Caco-2 (cell line): ENCODE data around the gene LRRC41. TPM values are rescaled to one million over a fixed set of nuclear protein-coding genes. Genes with fewer than 3 reads are reported as not detected.

Source experiments
- BruUV-seq: library from RNA; stranded (reverse); fragments of 400-500 nt; replicated peaks from 2 replicates; lab custom pipeline; 2021; lab: Mats Ljungman, UMichigan
- CTCF ChIA-PET: fragments of 300-600 bp; sonication (Branson Sonifier 250); formaldehyde crosslinking; loops from one replicate; lab custom pipeline; 2022; ENCODE audit warnings: antibody characterized with exemption; lab: Charles Lee
- POLR2A ChIA-PET: fragments of 300-600 bp; sonication (Branson Sonifier 250); formaldehyde crosslinking; loops from one replicate; lab custom pipeline; 2022; ENCODE audit warnings: antibody characterized with exemption; lab: Charles Lee
- DNase-seq, 2 experiments: peaks; one replicate each; pipeline versions ENCODE4 v3.0.0 to v3.0.0-alpha.2; 2020 to 2022
- H3K27me3 ChIP-seq: replicated peaks from 2 replicates; pipeline ENCODE4 v1.6.0; 2011; ENCODE audit warnings: low read length; ENCODE audit not compliant: control insufficient read depth, insufficient read depth
- H3K36me3 ChIP-seq: 2 replicates; pipeline ENCODE4 v1.5.1; 2011; ENCODE audit warnings: low read length; ENCODE audit not compliant: control insufficient read depth, insufficient read depth
- H3K4me1 ChIP-seq: fragments of 250-450 bp; sonication (Bioruptor Pico); 2 replicates; pipeline ENCODE4 v1.5.1; 2020; ENCODE audit warnings: mild to moderate bottlenecking
- H3K4me3 ChIP-seq: 2 replicates; pipeline ENCODE4 v1.5.1; 2011; ENCODE audit warnings: low read depth, mild to moderate bottlenecking, control low read depth, low read length
- H3K9me3 ChIP-seq: fragments of 250-450 bp; sonication (Bioruptor Pico); 2 replicates; pipeline ENCODE4 v1.5.1; 2020; ENCODE audit warnings: mild to moderate bottlenecking, moderate library complexity
- H3K27ac Mint-ChIP-seq: one replicate; pipeline ENCODE4 v1.8.0; 2022; ENCODE audit warnings: mixed read lengths; ENCODE audit not compliant: unreplicated experiment
- H3K27me3 Mint-ChIP-seq: one replicate; pipeline ENCODE4 v1.8.0; 2022; ENCODE audit warnings: mixed read lengths; ENCODE audit not compliant: insufficient read depth, unreplicated experiment
- H3K36me3 Mint-ChIP-seq: one replicate; pipeline ENCODE4 v1.8.0; 2022; ENCODE audit warnings: mild to moderate bottlenecking, mixed read lengths; ENCODE audit not compliant: insufficient read depth, unreplicated experiment
- H3K4me1 Mint-ChIP-seq: one replicate; pipeline ENCODE4 v1.8.0; 2022; ENCODE audit warnings: low read depth, mixed read lengths; ENCODE audit not compliant: unreplicated experiment
- H3K4me3 Mint-ChIP-seq: one replicate; pipeline ENCODE4 v1.8.0; 2022; ENCODE audit warnings: mild to moderate bottlenecking, moderate library complexity, mixed read lengths; ENCODE audit not compliant: unreplicated experiment
- H3K9me3 Mint-ChIP-seq: one replicate; pipeline ENCODE4 v1.8.0; 2022; ENCODE audit warnings: mixed read lengths; ENCODE audit not compliant: unreplicated experiment
- intact Hi-C: fragments of 100-400 bp; cut with micrococcal nuclease; formaldehyde crosslinking; loops from one replicate; pipeline ENCODE4 v1.10.0; 2022; ENCODE audit not compliant: unreplicated experiment
- total RNA-seq: library from RNA; stranded (reverse); gene quantifications from 2 replicates; pipeline ENCODE4 v1.2.3, GENCODE V29; 2022
- TF ChIP-seq, protein P1 (sequence below), 2 experiments: fragments of 200-600 bp in 1 of 2; IDR thresholded peaks; 1 replicate in 1 of 2; 2 replicates in 1 of 2; pipeline versions ENCODE4 v1.5.1 to v1.8.0; 2011 to 2022; ENCODE audit warnings: antibody characterized with exemption in 1 of 2, control low read depth in 1 of 2, inconsistent platforms in 1 of 2, low read depth in 1 of 2, low read length in 1 of 2, mild to moderate bottlenecking in 1 of 2, moderate library complexity in 1 of 2; ENCODE audit not compliant: insufficient read depth in 1 of 2, severe bottlenecking in 1 of 2, unreplicated experiment in 1 of 2

Gene LRRC41
- total RNA-seq, 1 experiment from 2014 or later, result 41.7 TPM

DNA sequence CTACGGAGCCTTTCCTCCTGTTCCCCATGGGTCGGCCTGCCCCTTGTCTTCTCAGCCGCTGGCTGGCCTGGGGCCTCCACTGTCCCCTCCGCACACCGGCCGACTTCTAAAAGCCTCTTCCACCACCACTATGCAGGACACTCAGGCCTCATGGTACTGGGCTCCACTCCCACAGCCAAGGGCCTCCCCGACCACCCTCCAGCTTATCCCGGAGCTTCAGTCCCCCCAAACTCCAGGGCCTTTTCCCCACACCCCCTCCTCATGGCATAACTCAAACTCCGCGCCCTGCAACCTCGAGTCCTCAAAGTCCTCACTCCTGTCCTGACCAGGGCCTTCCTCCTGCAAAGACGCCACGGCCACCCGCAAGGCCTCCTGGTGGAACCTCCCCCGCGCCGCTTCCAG lies 2.0 kb downstream of the LRRC41 start:
- Mint-ChIP-seq H3K27ac (peak overlapping the region; percentile 97), H3K27me3 (no peaks in the 10 kb centered on the region), H3K9me3 (no peaks in the 10 kb centered on the region), H3K4me3 (peak overlapping the region; percentile 98), H3K4me1 (peaks cover 14% of the 10 kb centered on the region), H3K36me3 (peaks cover 41% of the 10 kb centered on the region)
- Histone ChIP-seq H3K4me1 (peaks cover 13% of the 10 kb centered on the region), H3K9me3 (no peaks in the 10 kb centered on the region), H3K4me3 (peak overlapping the region; percentile 52), H3K36me3 (no peaks in the 10 kb centered on the region), H3K27me3 (no peaks in the 10 kb centered on the region)
- CTCF ChIA-PET, result no interaction called here
- DNase-seq, result no peak
- TF ChIP-seq, protein P1, sequence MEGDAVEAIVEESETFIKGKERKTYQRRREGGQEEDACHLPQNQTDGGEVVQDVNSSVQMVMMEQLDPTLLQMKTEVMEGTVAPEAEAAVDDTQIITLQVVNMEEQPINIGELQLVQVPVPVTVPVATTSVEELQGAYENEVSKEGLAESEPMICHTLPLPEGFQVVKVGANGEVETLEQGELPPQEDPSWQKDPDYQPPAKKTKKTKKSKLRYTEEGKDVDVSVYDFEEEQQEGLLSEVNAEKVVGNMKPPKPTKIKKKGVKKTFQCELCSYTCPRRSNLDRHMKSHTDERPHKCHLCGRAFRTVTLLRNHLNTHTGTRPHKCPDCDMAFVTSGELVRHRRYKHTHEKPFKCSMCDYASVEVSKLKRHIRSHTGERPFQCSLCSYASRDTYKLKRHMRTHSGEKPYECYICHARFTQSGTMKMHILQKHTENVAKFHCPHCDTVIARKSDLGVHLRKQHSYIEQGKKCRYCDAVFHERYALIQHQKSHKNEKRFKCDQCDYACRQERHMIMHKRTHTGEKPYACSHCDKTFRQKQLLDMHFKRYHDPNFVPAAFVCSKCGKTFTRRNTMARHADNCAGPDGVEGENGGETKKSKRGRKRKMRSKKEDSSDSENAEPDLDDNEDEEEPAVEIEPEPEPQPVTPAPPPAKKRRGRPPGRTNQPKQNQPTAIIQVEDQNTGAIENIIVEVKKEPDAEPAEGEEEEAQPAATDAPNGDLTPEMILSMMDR (IDR thresholded peaks at IDR 0.05; ENCODE audit: insufficient read depth in 1 of 2, low read depth in 1 of 2, low read length in 1 of 2, severe bottlenecking in 1 of 2, unreplicated experiment in 1 of 2), result no peak
- no TSS peak for BruUV-seq
- POLR2A ChIA-PET, result no interaction called here
- intact Hi-C loops, result no loop called here

DNA sequence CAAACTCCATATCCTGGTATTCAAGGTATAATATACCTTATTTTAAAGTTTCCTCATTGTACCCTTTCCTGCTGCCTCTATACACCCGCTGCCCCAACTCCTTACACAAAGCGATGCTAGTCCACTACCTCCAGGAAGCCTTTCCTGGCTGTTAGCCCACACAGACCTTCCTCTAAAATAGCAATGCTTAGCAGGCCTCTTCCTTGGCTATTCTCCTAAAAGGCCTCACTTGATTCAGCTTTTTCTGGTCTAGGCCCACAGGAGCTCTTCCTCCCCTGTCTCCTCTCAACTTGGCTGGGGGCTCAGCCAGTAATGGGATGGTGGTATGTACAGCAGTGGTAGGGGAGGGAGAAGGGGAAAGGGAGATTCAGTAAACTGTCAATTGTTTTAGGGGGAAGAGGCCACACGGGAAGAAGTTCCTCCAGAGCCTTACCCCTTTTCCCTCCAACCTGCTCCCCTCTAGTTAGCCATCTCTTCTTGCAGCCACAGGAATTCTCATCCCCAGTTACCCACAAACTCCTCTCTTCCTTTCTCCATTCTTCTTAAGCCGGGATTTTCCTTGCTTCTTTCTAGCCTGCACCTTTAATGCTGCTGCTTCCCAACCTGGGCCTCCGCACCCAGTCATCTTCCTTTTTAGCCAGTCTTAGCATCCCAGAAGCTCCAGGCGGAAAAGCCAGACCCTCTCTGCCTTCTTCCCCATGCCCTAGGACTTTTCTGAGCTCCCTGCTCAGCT lies 2.6 kb downstream of the LRRC41 start:
- TF ChIP-seq, protein P1 (IDR thresholded peaks at IDR 0.05; ENCODE audit: insufficient read depth in 1 of 2, low read depth in 1 of 2, low read length in 1 of 2, severe bottlenecking in 1 of 2, unreplicated experiment in 1 of 2), result no peak
- peaks cover 14% of the 10 kb centered on the region for H3K4me1 Mint-ChIP-seq
- peak overlapping the region; percentile 52 for H3K4me3 ChIP-seq
- H3K27me3 ChIP-seq, result no peaks in the 10 kb centered on the region
- H3K27me3 Mint-ChIP-seq, result no peaks in the 10 kb centered on the region
- H3K27ac Mint-ChIP-seq, result peak overlapping the region; percentile 97
- intact Hi-C loops, result no loop called here
- BruUV-seq, result no TSS peak
- H3K4me1 ChIP-seq, result peaks cover 13% of the 10 kb centered on the region
- ChIA-PET CTCF (interaction anchor here (0.6 kb wide), 1 partner anchor 350 kb away, joined by 3 read pairs; no protein-coding TSS in a partner anchor), POLR2A (no interaction called here)
- no peaks in the 10 kb centered on the region for H3K9me3 Mint-ChIP-seq
- no peaks in the 10 kb centered on the region for H3K36me3 ChIP-seq
- DNase-seq, result no peak
- H3K4me3 Mint-ChIP-seq, result peak overlapping the region; percentile 98
- H3K36me3 Mint-ChIP-seq, result peaks cover 38% of the 10 kb centered on the region
- no peaks in the 10 kb centered on the region for H3K9me3 ChIP-seq

DNA sequence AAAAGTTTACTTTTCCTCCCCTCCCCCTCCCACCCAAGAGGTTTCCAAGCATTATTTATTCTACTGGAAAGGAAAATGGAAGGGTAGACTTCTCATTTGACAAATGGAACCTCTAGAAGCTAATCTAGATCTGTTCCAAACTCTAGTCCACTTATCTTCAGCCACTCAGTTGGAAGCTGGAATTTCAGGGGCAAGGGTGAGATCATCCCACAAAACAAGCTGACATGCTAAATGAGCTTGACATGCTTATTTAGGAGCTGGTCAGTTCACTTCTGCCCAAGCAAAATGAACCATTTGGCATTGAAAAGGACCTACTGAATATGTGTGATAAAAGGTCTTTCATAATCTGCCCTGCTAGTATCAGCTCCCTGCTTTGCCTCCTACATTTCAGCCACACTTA lies 5.0 kb downstream of the LRRC41 start:
- Histone ChIP-seq H3K36me3 (no peaks in the 10 kb centered on the region), H3K4me3 (no peak overlapping the region), H3K27me3 (no peaks in the 10 kb centered on the region), H3K4me1 (peaks cover 13% of the 10 kb centered on the region), H3K9me3 (no peaks in the 10 kb centered on the region)
- ChIA-PET POLR2A (no interaction called here), CTCF (no interaction called here)
- no TSS peak for BruUV-seq
- H3K27me3 Mint-ChIP-seq, result no peaks in the 10 kb centered on the region
- peaks cover 47% of the 10 kb centered on the region for H3K36me3 Mint-ChIP-seq
- no peak overlapping the region for H3K4me3 Mint-ChIP-seq
- peaks cover 14% of the 10 kb centered on the region for H3K4me1 Mint-ChIP-seq
- intact Hi-C loops, result no loop called here
- TF ChIP-seq, protein P1 (IDR thresholded peaks at IDR 0.05; ENCODE audit: insufficient read depth in 1 of 2, low read depth in 1 of 2, low read length in 1 of 2, severe bottlenecking in 1 of 2, unreplicated experiment in 1 of 2), result no peak
- no peaks in the 10 kb centered on the region for H3K9me3 Mint-ChIP-seq
- H3K27ac Mint-ChIP-seq, result no peak overlapping the region
- no peak for DNase-seq
